H1 (cell line): ENCODE measurements around the gene ADCY3. TPM values are rescaled to one million over a fixed set of nuclear protein-coding genes. Genes with fewer than 3 reads are reported as not detected.
A peak's percentile ranks its signal among the peaks of the same experiment; 100 is the strongest.

Experiments used
- CTCF ChIA-PET: fragments of 300-600 bp; sonication (Branson Sonifier 250); formaldehyde crosslinking; loops from one replicate; lab custom pipeline; 2021; ENCODE audit not compliant: partially characterized antibody; lab: Charles Lee
- POLR2A ChIA-PET: fragments of 300-600 bp; sonication (Branson Sonifier 250); formaldehyde crosslinking; loops from one replicate; lab custom pipeline; 2021; ENCODE audit warnings: inconsistent platforms; ENCODE audit not compliant: partially characterized antibody; lab: Charles Lee
- DNase-seq, 2 experiments: peaks; one replicate each; pipeline versions ENCODE4 v3.0.0 to v3.0.0-alpha.2; 2010 to 2022; ENCODE audit warnings: low spot score in 2 of 2, low read depth in 1 of 2, mixed read lengths in 1 of 2
- FAIRE-seq: peaks from 2 replicates; lab custom pipeline; 2011; peaks lifted over from hg19 to GRCh38; lab: Jason Lieb, UNC
- H2AFZ ChIP-seq: 2 replicates; pipeline ENCODE4 v1.8.1; 2012; ENCODE audit warnings: low read length, inconsistent platforms
- H2AK5ac ChIP-seq: 2 replicates; pipeline ENCODE4 v1.6.1; 2013; ENCODE audit warnings: low read depth, low read length
- H2BK120ac ChIP-seq: replicated peaks from 2 replicates; pipeline ENCODE3; 2013; ENCODE audit warnings: low read depth, low read length, inconsistent platforms
- H2BK12ac ChIP-seq: 2 replicates; pipeline ENCODE4 v1.6.1; 2013; ENCODE audit warnings: low read depth, low read length
- H2BK15ac ChIP-seq: 2 replicates; pipeline ENCODE4 v1.6.1; 2013; ENCODE audit warnings: low read length
- H2BK20ac ChIP-seq: 2 replicates; pipeline ENCODE4 v1.6.1; 2013; ENCODE audit warnings: low read length
- H2BK5ac ChIP-seq: 2 replicates; pipeline ENCODE4 v1.6.1; 2013; ENCODE audit warnings: low read depth, low read length
- H3K14ac ChIP-seq: 2 replicates; pipeline ENCODE4 v1.6.1; 2013; ENCODE audit warnings: inconsistent platforms; ENCODE audit not compliant: insufficient read length
- H3K18ac ChIP-seq: 2 replicates; pipeline ENCODE4 v1.6.1; 2013; ENCODE audit warnings: low read length; ENCODE audit errors: extremely low read depth
- H3K23ac ChIP-seq: 2 replicates; pipeline ENCODE4 v1.6.1; 2013; ENCODE audit warnings: inconsistent platforms; ENCODE audit not compliant: insufficient read length
- H3K23me2 ChIP-seq: 2 replicates; pipeline ENCODE4 v1.6.1; 2013; ENCODE audit warnings: low read depth, low read length
- H3K27ac ChIP-seq: 2 replicates; pipeline ENCODE4 v1.6.1; 2011; ENCODE audit warnings: low read depth, low read length, inconsistent platforms
- H3K27me3 ChIP-seq, 4 experiments: replicated peaks in 1 of 4; 1 replicate in 1 of 4; 2 replicates in 3 of 4; pipeline versions ENCODE4 v1.6.1 to v1.8.1; 2011 to 2013; ENCODE audit warnings: low read length in 3 of 4, mild to moderate bottlenecking in 3 of 4, inconsistent platforms in 2 of 4, mixed read lengths in 2 of 4, moderate library complexity in 1 of 4; ENCODE audit not compliant: control insufficient read depth in 3 of 4, insufficient read depth in 3 of 4; ENCODE audit errors: extremely low read depth in 1 of 4
- H3K36me3 ChIP-seq, 4 experiments: 2 replicates each; pipeline versions ENCODE4 v1.6.1 to v1.8.1; 2011 to 2013; ENCODE audit warnings: mild to moderate bottlenecking in 4 of 4, low read length in 3 of 4, moderate library complexity in 2 of 4, control low read depth in 1 of 4, inconsistent platforms in 1 of 4; ENCODE audit not compliant: insufficient read depth in 4 of 4, control insufficient read depth in 2 of 4
- H3K4ac ChIP-seq: replicated peaks from 2 replicates; pipeline ENCODE3; 2013; ENCODE audit warnings: low read length, low read depth, mixed read lengths, inconsistent platforms; ENCODE audit not compliant: insufficient read length
- H3K4me1 ChIP-seq, 4 experiments: replicated peaks in 1 of 4; 1 replicate in 1 of 4; 2 replicates in 3 of 4; pipeline versions ENCODE4 v1.6.1 to v1.8.1; 2011 to 2013; ENCODE audit warnings: low read length in 3 of 4, inconsistent platforms in 2 of 4, mixed read lengths in 1 of 4; ENCODE audit not compliant: insufficient read depth in 4 of 4, control insufficient read depth in 3 of 4
- H3K4me2 ChIP-seq, 2 experiments: 2 replicates each; pipeline versions ENCODE4 v1.6.1 to v1.8.1; 2011 to 2013; ENCODE audit warnings: low read depth in 2 of 2, low read length in 2 of 2, control low read depth in 1 of 2, inconsistent platforms in 1 of 2, mild to moderate bottlenecking in 1 of 2; ENCODE audit not compliant: insufficient read depth in 1 of 2
- H3K4me3 ChIP-seq, 4 experiments: fragments of 200-600, 300-600 bp in 1 of 4; sonication (generic), shearing (Covaris generic), sonication (Bioruptor Twin) in 1 of 4; 2 replicates each; pipeline versions ENCODE4 v1.5.1 to v1.8.1; 2011 to 2016; ENCODE audit warnings: low read length in 4 of 4, low read depth in 3 of 4, control low read depth in 2 of 4, inconsistent platforms in 2 of 4, mild to moderate bottlenecking in 2 of 4, mixed read lengths in 1 of 4, moderate library complexity in 1 of 4; ENCODE audit not compliant: insufficient read depth in 2 of 4; ENCODE audit errors: extremely low read depth in 1 of 4
- H3K56ac ChIP-seq: replicated peaks from 2 replicates; pipeline ENCODE3; 2013; ENCODE audit warnings: low read depth, mild to moderate bottlenecking, mixed read lengths, low read length, inconsistent platforms; ENCODE audit not compliant: insufficient read length
- H3K79me1 ChIP-seq: 2 replicates; pipeline ENCODE4 v1.6.1; 2013; ENCODE audit warnings: low read depth, low read length, control low read depth
- H3K79me2 ChIP-seq, 2 experiments: 2 replicates each; pipeline versions ENCODE4 v1.6.1 to v1.8.1; 2012 to 2013; ENCODE audit warnings: low read length in 2 of 2, mild to moderate bottlenecking in 2 of 2, inconsistent platforms in 1 of 2; ENCODE audit not compliant: insufficient read depth in 2 of 2, control insufficient read depth in 1 of 2
- H3K9ac ChIP-seq, 4 experiments: replicated peaks in 1 of 4; 1 replicate in 1 of 4; 2 replicates in 3 of 4; pipeline versions ENCODE4 v1.6.1 to v1.8.1; 2011 to 2013; ENCODE audit warnings: low read depth in 3 of 4, low read length in 3 of 4, control low read depth in 2 of 4, mild to moderate bottlenecking in 2 of 4, moderate library complexity in 2 of 4, inconsistent platforms in 1 of 4; ENCODE audit errors: extremely low read depth in 1 of 4
- H3K9me3 ChIP-seq, 2 experiments: 2 replicates each; pipeline versions ENCODE4 v1.6.1 to v1.8.1; 2012 to 2013; ENCODE audit warnings: mild to moderate bottlenecking in 2 of 2, moderate library complexity in 2 of 2, control low read depth in 1 of 2, inconsistent platforms in 1 of 2, low read depth in 1 of 2, low read length in 1 of 2, mixed read lengths in 1 of 2; ENCODE audit not compliant: insufficient read depth in 2 of 2
- H4K20me1 ChIP-seq, 2 experiments: replicated peaks in 1 of 2; 2 replicates each; pipeline versions ENCODE3 to v1.8.1; 2011 to 2013; ENCODE audit warnings: inconsistent platforms in 2 of 2, low read length in 2 of 2, mild to moderate bottlenecking in 1 of 2; ENCODE audit not compliant: insufficient read depth in 2 of 2, control insufficient read depth in 1 of 2
- H4K5ac ChIP-seq: 2 replicates; pipeline ENCODE4 v1.6.1; 2013; ENCODE audit warnings: low read length, low read depth, mixed read lengths, inconsistent platforms; ENCODE audit not compliant: insufficient read length
- H4K8ac ChIP-seq: 2 replicates; pipeline ENCODE4 v1.8.0; 2013; ENCODE audit warnings: mild to moderate bottlenecking, moderate library complexity, low read length, inconsistent platforms; ENCODE audit not compliant: insufficient read depth; ENCODE audit errors: extremely low read depth
- H4K91ac ChIP-seq: replicated peaks from 2 replicates; pipeline ENCODE3; 2013; ENCODE audit warnings: low read length, mixed read lengths, inconsistent platforms; ENCODE audit not compliant: insufficient read length
- ASH2L ChIP-seq: fragments of 200-600, 300-600 bp; sonication (generic); IDR thresholded peaks from one replicate; pipeline ENCODE4 v1.7.1; 2017; ENCODE audit warnings: low read length
- CHD1 ChIP-seq: IDR thresholded peaks from 2 replicates; pipeline ENCODE4 v1.6.1; 2012; ENCODE audit warnings: low read depth, low read length, improper control_type of control experiment
- FOSL1 ChIP-seq: IDR thresholded peaks from 2 replicates; pipeline ENCODE4 v1.6.1; 2011; ENCODE audit warnings: mild to moderate bottlenecking, low read depth, low read length, moderate library complexity; ENCODE audit not compliant: insufficient read depth
- KDM4A ChIP-seq: IDR thresholded peaks from one replicate; pipeline ENCODE4 v1.7.1; 2012; ENCODE audit warnings: low read depth, mild to moderate bottlenecking, moderate library complexity, low read length, inconsistent platforms; ENCODE audit not compliant: severe bottlenecking
- PHF8 ChIP-seq: fragments of 200-600 bp; sonication (generic); conservative IDR thresholded peaks from 2 replicates; pipeline ENCODE4 v1.7.1; 2012; ENCODE audit warnings: low read depth, mild to moderate bottlenecking, inconsistent platforms, low read length, moderate library complexity
- POU5F1 ChIP-seq: IDR thresholded peaks from 2 replicates; pipeline ENCODE4 v1.6.1; 2011; ENCODE audit warnings: low read depth, mild to moderate bottlenecking, low read length, moderate library complexity
- RAD21 ChIP-seq, 2 experiments: IDR thresholded peaks in 1 of 2; conservative IDR thresholded peaks in 1 of 2; 2 replicates each; pipeline ENCODE4 v1.6.1; 2011; ENCODE audit warnings: low read depth in 2 of 2, low read length in 2 of 2, improper control_type of control experiment in 1 of 2, inconsistent platforms in 1 of 2, mild to moderate bottlenecking in 1 of 2, moderate library complexity in 1 of 2
- RNF2 ChIP-seq: fragments of 200-900, 300-1000 bp; sonication (generic); IDR thresholded peaks from 2 replicates; pipeline ENCODE4 v1.7.1; 2016; ENCODE audit warnings: borderline replicate concordance, low read depth, mild to moderate bottlenecking, antibody characterized with exemption, low read length; ENCODE audit not compliant: poor library complexity, severe bottlenecking; ENCODE audit errors: missing control alignments
- SP1 ChIP-seq: IDR thresholded peaks from 2 replicates; pipeline ENCODE4 v1.6.1; 2011; ENCODE audit warnings: low read depth, low read length
- SRF ChIP-seq: IDR thresholded peaks from 2 replicates; pipeline ENCODE4 v1.6.1; 2011; ENCODE audit warnings: mild to moderate bottlenecking, low read depth, low read length, moderate library complexity
- TAF7 ChIP-seq: optimal IDR thresholded peaks from 2 replicates; pipeline ENCODE3; 2011; ENCODE audit warnings: low read depth, mild to moderate bottlenecking, inconsistent platforms, low read length, moderate library complexity, borderline replicate concordance
- TEAD4 ChIP-seq: IDR thresholded peaks from 2 replicates; pipeline ENCODE4 v1.6.1; 2012; ENCODE audit warnings: low read depth, low read length, inconsistent platforms, mixed read lengths
- YY1 ChIP-seq: IDR thresholded peaks from 2 replicates; pipeline ENCODE4 v1.6.1; 2011; ENCODE audit warnings: low read depth, mild to moderate bottlenecking, low read length
- WGBS, 2 experiments: shearing (Covaris generic) in 1 of 2; methylation state at CpG; one replicate each; pipeline versions ENCODE4 v1.1.6 to v1.1.7; 2013 to 2015; ENCODE audit warnings: low lambda C conversion rate in 2 of 2, mixed read lengths in 2 of 2, inconsistent platforms in 1 of 2, low coverage in 1 of 2, missing lambda C conversion rate in 1 of 2; ENCODE audit not compliant: insufficient replicate concordance in 2 of 2, insufficient coverage in 1 of 2, insufficient read length in 1 of 2; ENCODE audit errors: extremely low coverage in 1 of 2, missing lambda C conversion rate in 1 of 2; 5-methylcytosine and 5-hydroxymethylcytosine counted together
- polyA plus RNA-seq, 7 experiments: library from polyadenylated mRNA; depleted of rRNA in 3 of 7; stranded (reverse) in 5 of 7; unstranded in 2 of 7; fragments of >200 nt in 5 of 7; fragments of 200-250 nt in 2 of 7; gene quantifications; 1 replicate in 5 of 7; 2 replicates in 1 of 7; 4 replicates in 1 of 7; pipeline versions ENCODE4 v1.2.1 to v1.2.3, GENCODE V29; 2011 to 2013; ENCODE audit warnings: missing spikeins in 2 of 7, mixed read lengths in 2 of 7
- total RNA-seq: library from RNA; stranded (reverse); fragmentation: NEBNext Ultra II Directional; extraction: Animal tissue kit (Norgen Biotek cat#: 25700); gene quantifications from 2 replicates; pipeline ENCODE4 v1.2.1, GENCODE V29; 2021

Gene ADCY3
- total and polyA plus RNA-seq, 2 of the 8 experiments (the other 6 are each of a cell fraction or from before 2014, with no cell fraction given), result 45.1 to 52.9 TPM

DNA sequence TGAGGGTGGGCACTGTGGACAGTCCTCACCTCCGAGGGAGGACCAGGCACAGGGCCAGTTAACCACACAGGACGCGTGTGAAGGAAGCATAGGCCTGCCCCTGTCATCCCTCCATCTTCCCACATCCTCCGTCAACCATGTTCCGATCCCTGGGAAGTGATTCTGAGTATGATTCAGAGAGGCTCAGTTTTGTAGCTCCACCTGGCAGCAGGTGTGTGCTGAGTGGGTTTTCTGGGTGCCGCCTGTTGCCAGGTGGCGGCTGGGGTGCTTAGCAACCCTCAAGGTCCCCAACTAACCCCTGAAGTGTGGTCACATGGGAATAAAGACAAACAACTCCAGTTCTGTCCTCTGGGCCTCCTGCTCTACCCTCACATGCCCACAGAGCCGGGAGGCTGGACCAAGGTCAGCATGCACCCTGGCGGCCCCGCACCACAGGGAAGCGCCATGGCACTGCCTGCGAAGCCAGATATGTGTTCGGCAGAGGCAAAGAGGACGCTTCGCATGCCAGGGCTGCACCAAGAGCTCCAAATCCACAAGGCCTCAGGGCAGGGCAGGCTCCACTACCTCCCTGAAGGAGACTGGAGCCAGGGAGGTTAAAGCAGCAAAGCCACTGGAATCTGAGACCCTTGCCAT, 60.0 kb downstream of the ADCY3 start:
- H3K79me2 ChIP-seq, result no peaks in the 10 kb centered on the region
- no peak overlapping the region for H2BK15ac ChIP-seq
- no peak overlapping the region for H4K91ac ChIP-seq
- no peaks in the 10 kb centered on the region for H3K9me3 ChIP-seq
- H3K4ac ChIP-seq, result no peak overlapping the region
- H3K14ac ChIP-seq, result no peak overlapping the region
- no peak overlapping the region for H2BK120ac ChIP-seq
- CTCF ChIA-PET, result interaction anchor here (0.8 to 1.5 kb wide), 2 partner anchors 14 to 32 kb away, joined by 3 read pairs; no protein-coding TSS in a partner anchor
- no peak overlapping the region for H3K4me3 ChIP-seq
- no peak overlapping the region for H4K5ac ChIP-seq
- 0 out of 2 replicates have a peak overlapping the region, but pooled peaks have one; percentile 35 for H2BK5ac ChIP-seq
- H3K4me1 ChIP-seq, result no peaks in the 10 kb centered on the region
- no peak overlapping the region for H2BK20ac ChIP-seq
- H2AFZ ChIP-seq, result no peak overlapping the region
- H3K56ac ChIP-seq, result no peak overlapping the region
- DNase-seq (no peak), FAIRE-seq (no peak)
- no peak overlapping the region for H3K18ac ChIP-seq
- H3K27ac ChIP-seq, result no peak overlapping the region
- peaks cover 0 to 2% of the 10 kb centered on the region in 2 experiments for H4K20me1 ChIP-seq
- no peaks in the 10 kb centered on the region for H3K23me2 ChIP-seq
- H2AK5ac ChIP-seq, result no peak overlapping the region
- POLR2A ChIA-PET, result no interaction called here
- no peak overlapping the region for H3K9ac ChIP-seq
- 95% methylated on average over 15 of the region's 15 CpGs; no CpG with 5 or more reads in 1 of the 2 experiments for WGBS, 2 experiments
- no peak overlapping the region for H4K8ac ChIP-seq
- no peak overlapping the region for H3K4me2 ChIP-seq
- no peaks in the 10 kb centered on the region for H3K27me3 ChIP-seq
- H2BK12ac ChIP-seq, result no peak overlapping the region
- H3K23ac ChIP-seq, result no peak overlapping the region
- peaks cover 2% of the 10 kb centered on the region; the same call in 1 of the 2 replicates for H3K79me1 ChIP-seq
- H3K36me3 ChIP-seq, result no peaks in the 10 kb centered on the region; a peak in 1 of 8 replicates
- no peak for TF ChIP-seq CHD1
- TF ChIP-seq RNF2, result no peak
- TF ChIP-seq RAD21 (IDR thresholded peaks at IDR 0.05 in 1 of 2, conservative IDR thresholded peaks at IDR 0.05 in 1 of 2; ENCODE audit: low read depth in 2 of 2, low read length in 2 of 2), result no peak
- TF ChIP-seq KDM4A, result no peak
- TF ChIP-seq TEAD4, result no peak
- TF ChIP-seq POU5F1, result no peak
- no peak for TF ChIP-seq FOSL1
- no peak for TF ChIP-seq ASH2L
- no peak for TF ChIP-seq TAF7
- no peak for TF ChIP-seq SP1
- no peak for TF ChIP-seq PHF8
- no peak for TF ChIP-seq YY1
- no peak for TF ChIP-seq SRF
